M059J (cell line): ENCODE measurements around the gene ADM. TPM values are rescaled to one million over a fixed set of nuclear protein-coding genes. Genes with fewer than 3 reads are reported as not detected.
A peak's percentile ranks its signal among the peaks of the same experiment; 100 is the strongest.

Experiments
- DNase-seq: peaks from one replicate; pipeline ENCODE4 v3.0.0-alpha.2; 2012; ENCODE audit warnings: low read depth
- total RNA-seq: library from RNA; depleted of rRNA; stranded (reverse); fragments of >200 nt; shearing (Covaris generic); gene quantifications from 2 replicates; pipeline ENCODE4 v1.2.3, GENCODE V29; 2014; rRNA removed

ADM gene
- total RNA-seq, 1 experiment from 2014 or later: 361 TPM

GRCh38 chr11:10328314-10329098 is 23.6 kb downstream of the ADM start:
- peak; percentile 95 for DNase-seq

- DNase-seq: peak; percentile 57
These were observed 24.5 kb downstream of the ADM start for GRCh38 chr11:10329356-10329755.

GRCh38 chr11:10329935-10330334 is 25.1 kb downstream of the ADM start:
- DNase-seq: peak; percentile 95

GRCh38 chr11:10331548-10332289 is 26.8 kb downstream of the ADM start:
- peak; percentile 81 for DNase-seq

DNA sequence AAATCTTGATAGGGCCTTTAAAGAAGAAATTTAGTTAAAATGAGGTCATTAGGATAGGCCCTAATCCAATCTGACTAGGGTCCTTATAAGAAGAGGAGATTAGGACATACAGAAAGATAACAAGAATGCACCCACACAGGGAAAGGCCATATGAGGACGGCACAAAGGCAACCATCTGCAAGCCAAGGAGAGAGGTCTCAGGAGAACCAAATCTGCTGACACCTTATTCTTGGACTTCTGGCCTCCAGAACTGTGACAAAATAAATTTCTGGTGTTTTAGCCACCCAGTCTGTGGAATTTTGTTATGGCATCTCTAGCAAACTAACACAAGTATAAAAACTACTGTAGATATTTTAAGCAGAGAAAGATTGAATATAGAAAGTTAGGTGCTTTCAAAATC is 28.6 kb downstream of the ADM start:
- DNase-seq: no peak

- no peak for DNase-seq
These were observed 33.4 kb downstream of the ADM start for GRCh38 chr11:10338287-10338686.

DNA sequence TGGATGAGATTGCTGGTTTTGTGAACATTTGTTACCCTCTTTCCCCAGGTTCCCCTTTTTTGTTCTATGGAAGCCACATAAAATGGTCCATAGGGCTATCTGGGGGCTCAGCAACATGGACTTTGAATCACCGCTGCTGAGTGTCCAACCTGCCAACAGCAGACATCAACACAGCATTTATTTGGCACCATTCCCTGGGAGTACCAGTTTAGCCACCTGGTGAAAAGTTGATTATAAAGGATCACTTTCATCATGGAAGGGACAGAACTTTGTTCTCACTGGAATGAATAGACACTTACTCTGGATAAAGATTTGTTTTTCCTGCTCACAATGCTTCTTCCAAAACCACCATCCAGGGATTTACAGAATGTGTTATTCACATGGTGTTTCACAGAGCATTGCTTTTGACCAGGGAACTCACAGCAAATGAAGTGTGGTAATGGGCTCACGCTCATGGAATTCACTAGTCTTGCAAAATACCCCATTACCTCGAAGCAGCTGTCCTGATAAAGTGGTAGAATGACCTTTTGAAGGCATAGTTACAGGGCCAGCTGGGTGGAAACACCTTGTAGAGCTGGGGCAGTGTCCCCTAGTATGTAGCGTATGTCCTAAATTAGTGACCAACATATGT is 43.9 kb downstream of the ADM start:
- peak; percentile 79 for DNase-seq

DNA sequence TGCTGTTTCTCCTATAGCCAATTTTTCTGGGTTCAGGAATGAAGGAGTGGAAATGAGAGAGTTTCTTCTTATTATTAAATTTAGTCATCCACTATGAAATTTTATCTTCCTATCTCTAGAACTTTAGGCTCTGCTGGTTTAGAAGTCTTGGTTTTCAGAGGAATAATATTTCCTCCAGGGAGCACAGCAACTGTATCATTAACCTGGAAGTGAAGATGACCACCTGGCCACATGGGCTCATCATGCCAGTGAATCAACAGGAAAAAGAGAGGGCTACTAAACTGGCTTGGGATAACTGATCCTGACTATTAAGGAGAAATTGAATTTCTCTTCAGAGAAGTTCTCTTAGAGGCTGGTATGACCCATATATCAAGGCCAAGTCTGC is 44.4 kb downstream of the ADM start:
- DNase-seq: peak; percentile 35

- peak; percentile 38 for DNase-seq
These were observed 44.9 kb downstream of the ADM start for GRCh38 chr11:10349806-10350205.

- peak; percentile 99 for DNase-seq
These were observed 45.5 kb downstream of the ADM start for GRCh38 chr11:10350334-10350733.

- DNase-seq: no peak
These were observed 46.5 kb downstream of the ADM start for GRCh38 chr11:10351435-10351764.

DNA sequence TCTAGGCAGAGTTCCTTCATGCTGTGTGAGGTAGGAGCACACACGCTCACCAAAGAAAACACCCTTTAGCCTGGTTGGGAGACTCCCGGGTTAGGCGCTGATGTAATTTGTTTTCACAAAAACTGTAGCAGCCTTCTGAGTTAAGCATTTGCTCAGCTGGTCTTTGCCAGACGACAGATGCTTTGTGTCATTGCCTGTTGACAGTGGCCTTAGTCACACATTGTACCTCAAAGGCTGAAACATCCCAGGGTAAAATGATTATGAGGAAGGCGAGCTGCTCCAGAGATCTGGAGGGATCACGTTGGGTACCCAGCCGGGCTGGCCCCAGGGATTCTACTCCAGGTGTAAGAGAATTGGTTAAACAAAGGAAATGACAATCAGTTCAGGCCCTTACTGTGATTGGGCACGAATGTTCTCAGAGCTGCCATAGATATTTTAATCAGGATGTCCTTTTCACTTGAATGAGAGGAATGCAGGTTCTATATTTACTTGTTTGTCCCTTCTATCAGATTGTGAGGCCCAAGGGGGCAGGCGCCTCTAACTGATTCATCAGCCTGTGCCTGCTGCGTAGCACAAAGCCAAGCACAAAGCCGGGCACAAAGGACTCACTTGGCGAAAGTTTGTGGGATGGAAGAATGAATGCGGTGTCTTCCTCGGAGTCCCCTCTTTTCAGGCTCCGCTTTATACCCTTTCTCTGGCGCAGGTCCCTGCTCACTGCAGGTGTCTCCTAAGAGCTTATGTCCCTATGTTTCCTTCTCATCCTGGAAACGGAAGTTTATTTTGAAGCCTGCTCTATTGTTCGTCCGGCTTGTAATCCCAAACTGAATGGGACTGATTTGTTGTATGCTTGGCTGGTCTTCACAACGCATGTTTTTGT is 47.1 kb downstream of the ADM start:
- peak; percentile 90 for DNase-seq

- no peak for DNase-seq
These were observed 48.2 kb downstream of the ADM start for GRCh38 chr11:10352921-10353550.

- DNase-seq: no peak
These were observed 49.5 kb downstream of the ADM start for GRCh38 chr11:10354389-10354788.

DNA sequence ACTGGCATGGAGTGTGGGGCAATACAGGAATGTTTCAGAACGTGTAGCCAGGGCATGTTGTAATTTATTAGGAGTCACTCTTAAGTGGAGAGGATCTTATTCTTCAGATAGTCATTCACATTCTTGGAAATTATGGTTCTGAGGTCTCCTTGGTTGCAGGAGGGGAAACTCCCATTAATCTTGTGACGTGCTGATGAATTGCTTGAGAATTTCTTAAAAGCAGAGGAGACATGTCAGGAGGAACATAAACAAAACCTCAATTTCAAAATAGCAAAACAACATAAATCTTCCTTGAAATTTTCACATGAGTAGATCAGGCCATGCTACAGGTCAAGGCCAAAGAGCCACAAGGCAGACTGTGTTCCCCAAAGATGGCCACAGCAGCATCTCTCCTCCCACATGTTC is 50.4 kb downstream of the ADM start:
- peak; percentile 94 for DNase-seq

DNA sequence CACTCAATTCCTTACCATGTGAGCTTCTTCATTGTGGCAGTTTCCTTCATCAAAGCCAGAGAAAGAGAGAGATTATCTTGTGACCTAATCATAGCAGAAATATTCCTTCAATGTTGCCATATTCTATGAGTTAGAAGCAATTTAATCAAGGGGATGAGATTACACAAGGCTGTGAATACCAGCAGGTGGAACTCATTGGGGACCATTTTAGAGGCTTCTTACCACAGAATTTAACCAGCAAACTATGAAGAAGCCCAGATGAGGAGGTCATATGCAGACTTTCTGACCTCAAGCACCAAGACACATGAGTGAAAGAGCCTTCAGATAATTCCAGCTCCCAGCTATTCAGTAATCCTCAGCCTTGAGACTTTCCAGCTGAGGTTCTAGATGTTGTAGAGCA is 51.3 kb downstream of the ADM start:
- no peak for DNase-seq

Other genes starting within 250 kb of the ADM start
- 19.2 and 30.5 TPM in 2 replicates for gene SBF2, start 10.9 kb upstream of the ADM start, total RNA-seq
- gene AMPD3, start 150.2 kb downstream of the ADM start, total RNA-seq: 11.8 and 17.2 TPM in 2 replicates
- gene RNF141, start 236.1 kb downstream of the ADM start, total RNA-seq: 31.2 and 31.4 TPM in 2 replicates